GM18867 (cell line): ENCODE measurements around the gene OAS2.
"Not testable (repeated sequence)": the region's sequence is repeated elsewhere in the genome, so short reads cannot be mapped to it uniquely, and the experiment has no call there.

Source experiments
- ATAC-seq: cut with Tn5 transposase; IDR thresholded peaks from one replicate; pipeline ENCODE4 v1.9.1; 2021; ENCODE audit warnings: mild to moderate bottlenecking, moderate library complexity; ENCODE audit not compliant: unreplicated experiment

OAS2 gene

GRCh38 chr12:112948806-112949205, 29.5 kb upstream of the OAS2 start:
- ATAC-seq = no peak

GRCh38 chr12:112950701-112951100, 27.6 kb upstream of the OAS2 start:
- no peak for ATAC-seq

- ATAC-seq = not testable (repeated sequence)
Measured at GRCh38 chr12:112957125-112957524, 21.2 kb upstream of the OAS2 start.

- ATAC-seq = no peak
Measured at GRCh38 chr12:112961074-112961473, 17.2 kb upstream of the OAS2 start.

- no peak for ATAC-seq
Measured at GRCh38 chr12:112961536-112961935, 16.8 kb upstream of the OAS2 start.

GRCh38 chr12:112962561-112962960, 15.8 kb upstream of the OAS2 start:
- no peak for ATAC-seq

GRCh38 chr12:112963227-112963861, 15.0 kb upstream of the OAS2 start:
- ATAC-seq = no peak

- ATAC-seq = no peak
Measured at GRCh38 chr12:112964067-112964670, 14.2 kb upstream of the OAS2 start.

GRCh38 chr12:112964915-112965314, 13.4 kb upstream of the OAS2 start:
- ATAC-seq = no peak

GRCh38 chr12:112965643-112966042, 12.7 kb upstream of the OAS2 start:
- ATAC-seq = no peak

GRCh38 chr12:112967306-112967705, 11.0 kb upstream of the OAS2 start:
- no peak for ATAC-seq

- no peak for ATAC-seq
Measured at GRCh38 chr12:112967858-112968257, 10.5 kb upstream of the OAS2 start.

GRCh38 chr12:112969547-112970306, 8.6 kb upstream of the OAS2 start:
- no peak for ATAC-seq

GRCh38 chr12:112970391-112970790, 7.9 kb upstream of the OAS2 start:
- ATAC-seq = no peak

GRCh38 chr12:112971248-112971647, 7.1 kb upstream of the OAS2 start:
- no peak for ATAC-seq

GRCh38 chr12:112973011-112973735, 5.1 kb upstream of the OAS2 start:
- no peak for ATAC-seq

GRCh38 chr12:112973818-112974231, 4.5 kb upstream of the OAS2 start:
- no peak for ATAC-seq

GRCh38 chr12:112974904-112975303, 3.4 kb upstream of the OAS2 start:
- no peak for ATAC-seq

GRCh38 chr12:112977139-112977538, 1.2 kb upstream of the OAS2 start:
- no peak for ATAC-seq

- ATAC-seq = peak; percentile 5
Measured at GRCh38 chr12:112977641-112978040, 678 bp upstream of the OAS2 start.

GRCh38 chr12:112979041-112979680, 842 bp downstream of the OAS2 start:
- ATAC-seq = peak; percentile 46
